H9 (cell line): ENCODE results near the gene CMTM5. TPM values are rescaled to one million over a fixed set of nuclear protein-coding genes. Genes with fewer than 3 reads are reported as not detected.

Experiments used
- DNase-seq: peaks from one replicate; pipeline ENCODE4 v3.0.0-alpha.2; 2017
- H2AFZ ChIP-seq: one replicate; pipeline ENCODE4 v1.6.1; 2013; ENCODE audit warnings: mild to moderate bottlenecking, low read length, control low read depth, moderate library complexity
- H2AK5ac ChIP-seq: 2 replicates; pipeline ENCODE4 v1.6.1; 2013; ENCODE audit warnings: low read length, control low read depth, mixed read lengths; ENCODE audit not compliant: insufficient read length
- H2BK120ac ChIP-seq: one replicate; pipeline ENCODE4 v1.6.1; 2013; ENCODE audit warnings: low read depth, mild to moderate bottlenecking, low read length, control low read depth, inconsistent platforms; ENCODE audit not compliant: poor library complexity, severe bottlenecking
- H2BK12ac ChIP-seq: 2 replicates; pipeline ENCODE4 v1.6.1; 2013; ENCODE audit warnings: low read length, control low read depth, mixed read lengths, low read depth; ENCODE audit not compliant: insufficient read length
- H2BK15ac ChIP-seq: 2 replicates; pipeline ENCODE4 v1.6.1; 2013; ENCODE audit warnings: low read depth, low read length, control low read depth
- H2BK20ac ChIP-seq: one replicate; pipeline ENCODE4 v1.6.1; 2013; ENCODE audit warnings: low read depth, mild to moderate bottlenecking, low read length, control low read depth, inconsistent platforms; ENCODE audit not compliant: poor library complexity, severe bottlenecking
- H2BK5ac ChIP-seq: 2 replicates; pipeline ENCODE4 v1.6.1; 2013; ENCODE audit warnings: low read length, control low read depth, mixed read lengths; ENCODE audit not compliant: insufficient read length
- H3K14ac ChIP-seq: 2 replicates; pipeline ENCODE4 v1.6.1; 2013; ENCODE audit warnings: low read length, control low read depth; ENCODE audit not compliant: insufficient read depth
- H3K18ac ChIP-seq: 2 replicates; pipeline ENCODE4 v1.6.1; 2013; ENCODE audit warnings: low read depth, mild to moderate bottlenecking, mixed read lengths, low read length, control low read depth; ENCODE audit not compliant: insufficient read length
- H3K23ac ChIP-seq: 2 replicates; pipeline ENCODE4 v1.6.1; 2013; ENCODE audit warnings: low read length, control low read depth, mixed read lengths, low read depth; ENCODE audit not compliant: insufficient read length
- H3K23me2 ChIP-seq: 2 replicates; pipeline ENCODE4 v1.6.1; 2013; ENCODE audit warnings: low read depth, mild to moderate bottlenecking, mixed read lengths, low read length, control low read depth; ENCODE audit not compliant: insufficient read length, poor library complexity, severe bottlenecking
- H3K27ac ChIP-seq: 2 replicates; pipeline ENCODE4 v1.5.1; 2013; ENCODE audit warnings: low read length, control low read depth, mixed read lengths, low read depth; ENCODE audit not compliant: insufficient read length
- H3K27me3 ChIP-seq: 2 replicates; pipeline ENCODE4 v1.6.1; 2013; ENCODE audit warnings: low read length, control low read depth, inconsistent platforms; ENCODE audit not compliant: insufficient read depth
- H3K4ac ChIP-seq: 2 replicates; pipeline ENCODE4 v1.6.1; 2013; ENCODE audit warnings: low read depth, mild to moderate bottlenecking, control low read depth, inconsistent platforms, low read length, moderate library complexity
- H3K4me1 ChIP-seq: 2 replicates; pipeline ENCODE4 v1.6.1; 2013; ENCODE audit warnings: low read length, control low read depth, inconsistent platforms; ENCODE audit not compliant: insufficient read depth
- H3K4me2 ChIP-seq: 2 replicates; pipeline ENCODE4 v1.6.1; 2013; ENCODE audit warnings: low read length, control low read depth, mixed read lengths; ENCODE audit not compliant: insufficient read length, insufficient read depth
- H3K56ac ChIP-seq: 2 replicates; pipeline ENCODE4 v1.6.1; 2013; ENCODE audit warnings: low read depth, mild to moderate bottlenecking, mixed read lengths, low read length, control low read depth; ENCODE audit not compliant: insufficient read length
- H3K79me1 ChIP-seq: 2 replicates; pipeline ENCODE4 v1.6.1; 2013; ENCODE audit warnings: low read depth, mild to moderate bottlenecking, moderate library complexity, low read length, control low read depth, inconsistent platforms; ENCODE audit not compliant: insufficient read depth, poor library complexity, severe bottlenecking
- H3K79me2 ChIP-seq: 2 replicates; pipeline ENCODE4 v1.6.1; 2013; ENCODE audit warnings: low read length, control low read depth, inconsistent platforms; ENCODE audit not compliant: insufficient read depth
- H3K9ac ChIP-seq: 2 replicates; pipeline ENCODE4 v1.6.1; 2013; ENCODE audit warnings: low read length, control low read depth, mixed read lengths; ENCODE audit not compliant: insufficient read length; ENCODE audit errors: extremely low read depth
- H3K9me3 ChIP-seq: one replicate; pipeline ENCODE4 v1.6.1; 2013; ENCODE audit warnings: low read depth, low read length, inconsistent platforms; ENCODE audit not compliant: control insufficient read depth
- H3T11ph ChIP-seq: one replicate; pipeline ENCODE4 v1.6.1; 2013; ENCODE audit warnings: mild to moderate bottlenecking, low read length, control low read depth, inconsistent platforms
- H4K20me1 ChIP-seq: one replicate; pipeline ENCODE4 v1.6.1; 2013; ENCODE audit not compliant: control insufficient read depth, insufficient read length, insufficient read depth
- H4K5ac ChIP-seq: 2 replicates; pipeline ENCODE4 v1.6.1; 2013; ENCODE audit warnings: low read depth, mild to moderate bottlenecking, mixed read lengths, low read length, control low read depth; ENCODE audit not compliant: insufficient read length
- H4K8ac ChIP-seq: replicated peaks from 2 replicates; pipeline ENCODE4 v1.6.1; 2013; ENCODE audit warnings: low read length, control low read depth, mixed read lengths, low read depth; ENCODE audit not compliant: insufficient read length
- H4K91ac ChIP-seq: 2 replicates; pipeline ENCODE4 v1.6.1; 2013; ENCODE audit warnings: low read depth, mild to moderate bottlenecking, moderate library complexity, mixed read lengths, low read length, control low read depth; ENCODE audit not compliant: insufficient read length
- H3K27ac Mint-ChIP-seq, 3 experiments: 2 replicates in 2 of 3; 3 replicates in 1 of 3; pipeline ENCODE4 v1.8.0; 2020 to 2021; ENCODE audit warnings: mixed read lengths in 3 of 3, mild to moderate bottlenecking in 1 of 3, moderate library complexity in 1 of 3
- H3K27me3 Mint-ChIP-seq: 2 replicates; pipeline ENCODE4 v1.8.0; 2021; ENCODE audit warnings: low read depth, mild to moderate bottlenecking, moderate library complexity, mixed read lengths
- H3K36me3 Mint-ChIP-seq, 3 experiments: 2 replicates in 2 of 3; 3 replicates in 1 of 3; pipeline ENCODE4 v1.8.0; 2020 to 2021; ENCODE audit warnings: low read depth in 3 of 3, mixed read lengths in 3 of 3; ENCODE audit not compliant: insufficient read depth in 1 of 3
- H3K4me1 Mint-ChIP-seq, 2 experiments: 2 replicates each; pipeline ENCODE4 v1.8.0; 2020; ENCODE audit warnings: mixed read lengths in 2 of 2
- H3K4me3 Mint-ChIP-seq, 2 experiments: 2 replicates in 1 of 2; 3 replicates in 1 of 2; pipeline ENCODE4 v1.8.0; 2020 to 2021; ENCODE audit warnings: mild to moderate bottlenecking in 2 of 2, mixed read lengths in 2 of 2, moderate library complexity in 1 of 2
- H3K9me3 Mint-ChIP-seq, 2 experiments: 2 replicates in 1 of 2; 3 replicates in 1 of 2; pipeline ENCODE4 v1.8.0; 2020; ENCODE audit warnings: mild to moderate bottlenecking in 2 of 2, mixed read lengths in 2 of 2, moderate library complexity in 1 of 2
- WGBS: extraction: QIAGEN DNeasy Blood & Tissue Kit; methylation state at CpG from one replicate; pipeline ENCODE4 v1.1.7; 2013; ENCODE audit warnings: missing lambda C conversion rate, low lambda C conversion rate, mixed read lengths; ENCODE audit not compliant: insufficient read length; ENCODE audit errors: extremely low coverage; 5-methylcytosine and 5-hydroxymethylcytosine counted together
- total RNA-seq: library from RNA; stranded (reverse); gene quantifications from 2 replicates; pipeline ENCODE4 v1.2.1, GENCODE V29; 2021
- TF ChIP-seq, protein P1 (sequence below): fragments of 200-600 bp; sonication (generic); conservative IDR thresholded peaks from 3 replicates; pipeline ENCODE4 v1.8.0; 2021; ENCODE audit warnings: antibody characterized with exemption, mild to moderate bottlenecking

Gene CMTM5
- total RNA-seq, 1 experiment from 2014 or later, result not detected

DNA sequence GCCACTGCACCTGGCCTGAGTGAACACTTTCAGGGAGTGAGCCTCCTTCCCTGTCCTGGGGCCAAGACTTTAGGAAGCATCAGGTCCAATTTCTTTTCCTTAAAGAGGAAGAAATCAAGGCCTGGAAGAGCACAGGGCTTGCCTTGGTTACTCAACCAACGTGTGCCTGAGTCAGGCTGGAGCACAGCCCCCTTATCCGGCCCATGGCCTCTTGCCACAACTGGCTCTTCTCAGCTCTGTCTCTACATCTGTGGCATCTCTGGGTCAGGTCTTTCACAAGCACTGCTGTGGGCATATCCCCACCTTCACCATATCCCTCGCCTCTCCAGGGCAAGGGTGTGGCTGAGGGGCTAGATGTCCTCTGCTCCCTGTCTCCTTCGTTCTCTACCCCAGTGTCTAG lies 24.4 kb downstream of the CMTM5 start:
- H3K27ac ChIP-seq, result no peak overlapping the region

More for the DNA sequence above, 24.4 kb downstream of the CMTM5 start:
- DNase-seq, result no peak
- H3K27me3 ChIP-seq, result no peaks in the 10 kb centered on the region
- no peak overlapping the region for H3K14ac ChIP-seq
- no peaks in the 10 kb centered on the region for H3K79me1 ChIP-seq
- no peak overlapping the region for H2BK20ac ChIP-seq
- TF ChIP-seq, protein P1, sequence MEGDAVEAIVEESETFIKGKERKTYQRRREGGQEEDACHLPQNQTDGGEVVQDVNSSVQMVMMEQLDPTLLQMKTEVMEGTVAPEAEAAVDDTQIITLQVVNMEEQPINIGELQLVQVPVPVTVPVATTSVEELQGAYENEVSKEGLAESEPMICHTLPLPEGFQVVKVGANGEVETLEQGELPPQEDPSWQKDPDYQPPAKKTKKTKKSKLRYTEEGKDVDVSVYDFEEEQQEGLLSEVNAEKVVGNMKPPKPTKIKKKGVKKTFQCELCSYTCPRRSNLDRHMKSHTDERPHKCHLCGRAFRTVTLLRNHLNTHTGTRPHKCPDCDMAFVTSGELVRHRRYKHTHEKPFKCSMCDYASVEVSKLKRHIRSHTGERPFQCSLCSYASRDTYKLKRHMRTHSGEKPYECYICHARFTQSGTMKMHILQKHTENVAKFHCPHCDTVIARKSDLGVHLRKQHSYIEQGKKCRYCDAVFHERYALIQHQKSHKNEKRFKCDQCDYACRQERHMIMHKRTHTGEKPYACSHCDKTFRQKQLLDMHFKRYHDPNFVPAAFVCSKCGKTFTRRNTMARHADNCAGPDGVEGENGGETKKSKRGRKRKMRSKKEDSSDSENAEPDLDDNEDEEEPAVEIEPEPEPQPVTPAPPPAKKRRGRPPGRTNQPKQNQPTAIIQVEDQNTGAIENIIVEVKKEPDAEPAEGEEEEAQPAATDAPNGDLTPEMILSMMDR, result no peak
- no peak overlapping the region for H2BK12ac ChIP-seq
- no peak overlapping the region for H3K56ac ChIP-seq
- no peak overlapping the region for H2AFZ ChIP-seq
- H3K9ac ChIP-seq, result no peak overlapping the region
- no peak overlapping the region for H3T11ph ChIP-seq
- no peaks in the 10 kb centered on the region for H3K36me3 Mint-ChIP-seq
- H3K4ac ChIP-seq, result no peak overlapping the region
- H4K5ac ChIP-seq, result no peak overlapping the region
- no CpG with 5 or more reads among the region's 4 CpGs for WGBS
- H3K18ac ChIP-seq, result no peak overlapping the region
- no peaks in the 10 kb centered on the region for H3K79me2 ChIP-seq
- H3K4me1 Mint-ChIP-seq, result peaks cover 6 to 13% of the 10 kb centered on the region in 2 experiments
- H3K23me2 ChIP-seq, result no peaks in the 10 kb centered on the region
- H3K23ac ChIP-seq, result no peak overlapping the region
- no peak overlapping the region for H2BK5ac ChIP-seq
- no peak overlapping the region for H3K4me2 ChIP-seq
- no peak overlapping the region for H2BK120ac ChIP-seq
- H3K27ac Mint-ChIP-seq, result no peak overlapping the region
- H4K20me1 ChIP-seq, result no peaks in the 10 kb centered on the region
- no peak overlapping the region for H2AK5ac ChIP-seq
- no peak overlapping the region for H3K4me3 Mint-ChIP-seq
- no peak overlapping the region for H4K91ac ChIP-seq
- H3K9me3 ChIP-seq, result no peaks in the 10 kb centered on the region
- peaks cover 50% of the 10 kb centered on the region for H3K27me3 Mint-ChIP-seq
- H4K8ac ChIP-seq, result no peak overlapping the region
- no peaks in the 10 kb centered on the region; a peak in 1 of 5 replicates for H3K9me3 Mint-ChIP-seq
- no peaks in the 10 kb centered on the region for H3K4me1 ChIP-seq
- H2BK15ac ChIP-seq, result no peak overlapping the region
